ENCODE results near the gene MRPL51.

The MRPL51 gene

GRCh38 chr12:6450869-6451347, 42.2 kb downstream of the MRPL51 start:
- Mint-ChIP-seq H3K4me1 (ENCODE audit: low read depth) (peaks cover 80% of the 10 kb centered on the region), H3K27ac (peak overlapping the region; percentile 99), H3K9me3 (no peaks in the 10 kb centered on the region), H3K36me3 (ENCODE audit: low read depth) (peaks cover 85% of the 10 kb centered on the region), H3K27me3 (no peaks in the 10 kb centered on the region), H3K4me3 (peak overlapping the region; percentile 97)

- Mint-ChIP-seq H3K4me3 (peak overlapping the region; percentile 97), H3K36me3 (ENCODE audit: low read depth) (peaks cover 86% of the 10 kb centered on the region), H3K4me1 (ENCODE audit: low read depth) (peaks cover 83% of the 10 kb centered on the region), H3K9me3 (no peaks in the 10 kb centered on the region), H3K27me3 (no peaks in the 10 kb centered on the region), H3K27ac (peak overlapping the region; percentile 99)
These were observed 42.8 kb downstream of the MRPL51 start for GRCh38 chr12:6450091-6450868.

- H3K9me3 Mint-ChIP-seq, result no peaks in the 10 kb centered on the region
- peaks cover 81% of the 10 kb centered on the region for H3K4me1 Mint-ChIP-seq (ENCODE audit: low read depth)
- peak within 1 kb of the TSS; percentile 100 for H3K4me3 Mint-ChIP-seq
These were observed 48.1 kb downstream of the MRPL51 start, which contains the start of gene CD27 for GRCh38 chr12:6444704-6445688. CD27 (plus strand) TSS chr12:6444955; CDS start chr12:6445096, 141 bp downstream.

GRCh38 chr12:6444031-6444430, 49.0 kb downstream of the MRPL51 start:
- Mint-ChIP-seq H3K4me1 (ENCODE audit: low read depth) (peaks cover 88% of the 10 kb centered on the region), H3K9me3 (no peaks in the 10 kb centered on the region), H3K27ac (peak overlapping the region; percentile 100), H3K36me3 (ENCODE audit: low read depth) (peaks cover 68% of the 10 kb centered on the region), H3K4me3 (peak overlapping the region; percentile 100), H3K27me3 (no peaks in the 10 kb centered on the region)

More at GRCh38 chr12:6444704-6445688, 48.1 kb downstream of the MRPL51 start, which contains the start of gene CD27:
- H3K36me3 Mint-ChIP-seq (ENCODE audit: low read depth), result peaks cover 71% of the 10 kb centered on the region
- no peaks in the 10 kb centered on the region for H3K27me3 Mint-ChIP-seq
- H3K27ac Mint-ChIP-seq, result peak within 1 kb of the TSS; percentile 100

- H3K36me3 Mint-ChIP-seq (ENCODE audit: low read depth), result peaks cover 68% of the 10 kb centered on the region
These were observed 49.6 kb downstream of the MRPL51 start for GRCh38 chr12:6443361-6443983.

GRCh38 chr12:6442836-6443235, 50.2 kb downstream of the MRPL51 start:
- H3K4me1 Mint-ChIP-seq (ENCODE audit: low read depth), result peaks cover 93% of the 10 kb centered on the region
- H3K36me3 Mint-ChIP-seq (ENCODE audit: low read depth), result peaks cover 63% of the 10 kb centered on the region
- H3K27me3 Mint-ChIP-seq, result no peaks in the 10 kb centered on the region
- H3K27ac Mint-ChIP-seq, result peak overlapping the region; percentile 100
- no peaks in the 10 kb centered on the region for H3K9me3 Mint-ChIP-seq
- peak overlapping the region; percentile 100 for H3K4me3 Mint-ChIP-seq

More at GRCh38 chr12:6443361-6443983, 49.6 kb downstream of the MRPL51 start:
- H3K4me1 Mint-ChIP-seq (ENCODE audit: low read depth), result peaks cover 94% of the 10 kb centered on the region
- no peaks in the 10 kb centered on the region for H3K27me3 Mint-ChIP-seq
- peak overlapping the region; percentile 100 for H3K4me3 Mint-ChIP-seq
- H3K27ac Mint-ChIP-seq, result peak overlapping the region; percentile 100
- no peaks in the 10 kb centered on the region for H3K9me3 Mint-ChIP-seq
